Liver (tissue), 9 donors: Measurements from ENCODE around the gene ELN. TPM values are rescaled to one million over a fixed set of nuclear protein-coding genes. Genes with fewer than 3 reads are reported as not detected.
"Not testable (repeated sequence)": the region's sequence is repeated elsewhere in the genome, so short reads cannot be mapped to it uniquely, and the experiment has no call there.

Experiments
- DNase-seq: peaks from one replicate; pipeline ENCODE4 v3.0.0-alpha.2; 2017; ENCODE audit warnings: low spot score
- H3K27ac ChIP-seq, 2 donors: one replicate each; pipeline ENCODE4 v1.7.0; 2013; ENCODE audit warnings: inconsistent platforms in 2 of 2, low read length in 2 of 2, control low read depth in 1 of 2, low read depth in 1 of 2, mild to moderate bottlenecking in 1 of 2
- H3K27me3 ChIP-seq, 4 donors: one replicate each; pipeline versions ENCODE4 v1.6.1 to v1.7.0; 2013; ENCODE audit warnings: low read length in 3 of 4, inconsistent platforms in 1 of 4, mild to moderate bottlenecking in 1 of 4, moderate library complexity in 1 of 4; ENCODE audit not compliant: control insufficient read depth in 4 of 4, insufficient read depth in 4 of 4
- H3K36me3 ChIP-seq, 4 donors: one replicate each; pipeline versions ENCODE4 v1.6.1 to v1.7.0; 2013; ENCODE audit warnings: low read length in 3 of 4, mild to moderate bottlenecking in 3 of 4, low read depth in 1 of 4, moderate library complexity in 1 of 4; ENCODE audit not compliant: control insufficient read depth in 4 of 4, insufficient read depth in 3 of 4
- H3K4me1 ChIP-seq, 4 donors: one replicate each; pipeline versions ENCODE4 v1.6.1 to v1.7.0; 2013; ENCODE audit warnings: low read length in 3 of 4, mild to moderate bottlenecking in 3 of 4, moderate library complexity in 1 of 4; ENCODE audit not compliant: control insufficient read depth in 4 of 4, insufficient read depth in 4 of 4
- H3K4me3 ChIP-seq, 3 donors: one replicate each; pipeline versions ENCODE4 v1.6.1 to v1.7.0; 2013; ENCODE audit warnings: low read length in 3 of 3, control low read depth in 1 of 3, low read depth in 1 of 3, mild to moderate bottlenecking in 1 of 3
- H3K9ac ChIP-seq, 2 donors: one replicate each; pipeline ENCODE4 v1.7.0; 2013; ENCODE audit warnings: low read length in 2 of 2, mild to moderate bottlenecking in 2 of 2, moderate library complexity in 2 of 2, control low read depth in 1 of 2, low read depth in 1 of 2
- H3K9me3 ChIP-seq, 4 donors: one replicate each; pipeline versions ENCODE4 v1.6.1 to v1.7.0; 2013; ENCODE audit warnings: low read length in 3 of 4; ENCODE audit not compliant: control insufficient read depth in 4 of 4
- CTCF ChIP-seq: fragments of 150-350 bp; IDR thresholded peaks from 2 replicates; pipeline ENCODE4 v1.5.1; 2017; ENCODE audit warnings: improper control_type of control experiment, low read depth, low read length; ENCODE audit not compliant: missing input control
- EGR1 ChIP-seq, 2 donors: IDR thresholded peaks; 2 replicates each; pipeline ENCODE4 v1.6.1; 2016 to 2018; ENCODE audit warnings: antibody characterized with exemption in 2 of 2, low read depth in 2 of 2
- FOXA1 ChIP-seq: IDR thresholded peaks from 2 replicates; pipeline ENCODE4 v1.6.1; 2016; ENCODE audit warnings: antibody characterized with exemption
- FOXA2 ChIP-seq: IDR thresholded peaks from 2 replicates; pipeline ENCODE4 v1.6.1; 2016; ENCODE audit warnings: antibody characterized with exemption
- HNF4G ChIP-seq: IDR thresholded peaks from 2 replicates; pipeline ENCODE4 v1.6.1; 2016; ENCODE audit warnings: antibody characterized with exemption
- NR2F2 ChIP-seq: IDR thresholded peaks from 2 replicates; pipeline ENCODE4 v1.6.1; 2016; ENCODE audit warnings: antibody characterized with exemption
- RAD21 ChIP-seq, 2 donors: IDR thresholded peaks; 2 replicates each; pipeline ENCODE4 v1.6.1; 2016; ENCODE audit warnings: antibody characterized with exemption in 2 of 2, mild to moderate bottlenecking in 2 of 2
- REST ChIP-seq: IDR thresholded peaks from 2 replicates; pipeline ENCODE4 v1.6.1; 2016; ENCODE audit warnings: antibody characterized with exemption, mild to moderate bottlenecking
- RXRA ChIP-seq, 2 donors: IDR thresholded peaks; 2 replicates each; pipeline ENCODE4 v1.6.1; 2017 to 2018; ENCODE audit warnings: antibody characterized with exemption in 2 of 2, mild to moderate bottlenecking in 1 of 2
- TAF1 ChIP-seq: conservative IDR thresholded peaks from 2 replicates; pipeline ENCODE4 v1.6.1; 2016; ENCODE audit warnings: antibody characterized with exemption, mild to moderate bottlenecking
- YY1 ChIP-seq: IDR thresholded peaks from 2 replicates; pipeline ENCODE4 v1.6.1; 2016; ENCODE audit warnings: antibody characterized with exemption, mild to moderate bottlenecking
- ZBTB33 ChIP-seq: IDR thresholded peaks from 2 replicates; pipeline ENCODE4 v1.6.1; 2016; ENCODE audit warnings: antibody characterized with exemption
- WGBS: extraction: QIAGEN DNeasy Blood & Tissue Kit; methylation state at CpG from one replicate; pipeline ENCODE4 v1.1.7; 2013; 5-methylcytosine and 5-hydroxymethylcytosine counted together
- polyA plus RNA-seq, 2 donors: library from polyadenylated mRNA; stranded (reverse) in 1 of 2; unstranded in 1 of 2; fragments of 200-250 nt in 1 of 2; fragments of >200 nt in 1 of 2; fragmentation: Nextera tagmentation in 1 of 2; extraction: Ambion mirVana in 1 of 2; gene quantifications; one replicate each; pipeline versions ENCODE4 v1.2.1 to v1.2.3, GENCODE V29; 2013 to 2015
- total RNA-seq, 2 donors: library from RNA; depleted of rRNA; stranded (reverse); fragments of >200 nt; gene quantifications; one replicate each; pipeline ENCODE4 v1.2.3, GENCODE V29; 2014
- donor health status: healthy.
- donor health status: healthy.
- donor health status: healthy.
- donor health status: healthy.
- donor health status: healthy.

ELN gene
- total and polyA plus RNA-seq, 4 donors: 2.7 to 16.3 (median 9.7) TPM

GRCh38 chr7:74008687-74009086, 19.3 kb upstream of the ELN start:
- TF ChIP-seq RXRA (IDR thresholded peaks at IDR 0.05) (no peak), YY1 (no peak)
- Histone ChIP-seq H3K27ac (no peak overlapping the region), H3K4me1 (no peaks in the 10 kb centered on the region), H3K36me3 (no peaks in the 10 kb centered on the region), H3K9me3 (no peaks in the 10 kb centered on the region), H3K9ac (no peak overlapping the region), H3K4me3 (no peak overlapping the region), H3K27me3 (peaks cover 0 to 2% (median 0%) of the 10 kb centered on the region in 4 donors)
- DNase-seq: no peak
- WGBS: 93% methylated on average over 3 of the region's 3 CpGs

- H3K4me1 ChIP-seq: no peaks in the 10 kb centered on the region
Observed at GRCh38 chr7:74009719-74010118, 18.3 kb upstream of the ELN start.

GRCh38 chr7:74010407-74010806, 17.6 kb upstream of the ELN start:
- TF ChIP-seq CTCF (no peak), ZBTB33 (no peak), REST (no peak), FOXA1 (no peak), FOXA2 (no peak), HNF4G (no peak), NR2F2 (no peak), RAD21 (IDR thresholded peaks at IDR 0.05) (no peak), TAF1 (no peak), RXRA (IDR thresholded peaks at IDR 0.05) (no peak), EGR1 (IDR thresholded peaks at IDR 0.05; ENCODE audit: low read depth in 2 of 2) (no peak)
- 87% methylated on average over 16 of the region's 16 CpGs for WGBS
- H3K36me3 ChIP-seq: no peaks in the 10 kb centered on the region
- H3K4me3 ChIP-seq: no peak overlapping the region
- no peak overlapping the region for H3K9ac ChIP-seq
- no peak overlapping the region for H3K27ac ChIP-seq
- no peaks in the 10 kb centered on the region for H3K4me1 ChIP-seq
- H3K27me3 ChIP-seq: peaks cover 0 to 2% (median 0%) of the 10 kb centered on the region in 4 donors
- DNase-seq: no peak
- no peaks in the 10 kb centered on the region for H3K9me3 ChIP-seq

More at GRCh38 chr7:74009719-74010118, 18.3 kb upstream of the ELN start:
- H3K9ac ChIP-seq: no peak overlapping the region
- H3K27ac ChIP-seq: no peak overlapping the region
- DNase-seq: no peak
- H3K9me3 ChIP-seq: no peaks in the 10 kb centered on the region
- no peaks in the 10 kb centered on the region for H3K36me3 ChIP-seq
- H3K4me3 ChIP-seq: no peak overlapping the region
- 92% methylated on average over 14 of the region's 14 CpGs for WGBS
- TF ChIP-seq FOXA1: no peak
- H3K27me3 ChIP-seq: peaks cover 0 to 2% (median 0%) of the 10 kb centered on the region in 4 donors

GRCh38 chr7:74011421-74011820, 16.6 kb upstream of the ELN start:
- not testable (repeated sequence) for H3K4me3 ChIP-seq, H3K4me1 ChIP-seq, H3K9me3 ChIP-seq, DNase-seq, H3K27ac ChIP-seq, H3K27me3 ChIP-seq, H3K9ac ChIP-seq, H3K36me3 ChIP-seq
- WGBS: 97% methylated on average over 4 of the region's 4 CpGs
